ENCODE measurements around the gene KTI12. TPM values are rescaled to one million over a fixed set of nuclear protein-coding genes. Genes with fewer than 3 reads are reported as not detected.
"Not testable (repeated sequence)": the region's sequence is repeated elsewhere in the genome, so short reads cannot be mapped to it uniquely, and the experiment has no call there.

Gene KTI12
- total RNA-seq, 2 donors from 2014 or later: 19.9 to 23.2 TPM

DNA sequence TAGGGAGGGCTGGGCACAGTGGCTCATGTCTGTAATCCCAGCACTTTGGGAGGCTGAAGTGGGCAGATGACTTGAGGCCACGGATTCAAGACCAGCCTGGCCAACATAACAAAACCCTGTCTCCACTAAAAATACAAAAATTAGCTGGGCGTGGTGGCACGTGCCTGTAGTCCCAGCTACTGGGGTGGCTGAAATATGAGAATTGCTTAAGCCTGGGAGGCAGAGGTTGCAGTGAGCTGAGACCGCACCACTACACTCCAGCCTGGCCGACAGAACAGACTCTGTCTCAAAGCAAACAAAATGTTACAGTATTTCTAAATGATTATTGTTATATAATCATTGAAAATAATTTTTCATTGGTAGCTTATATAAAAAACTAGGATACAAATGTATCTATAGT lies 4.8 kb downstream of the KTI12 start:
- H3K27me3 Mint-ChIP-seq; H3K4me3 Mint-ChIP-seq; H3K9me3 ChIP-seq (ENCODE audit: control insufficient read depth, low read length, poor library complexity, severe bottlenecking); DNase-seq; ATAC-seq; H3K36me3 Mint-ChIP-seq (ENCODE audit: low read depth): not testable (repeated sequence)
- Mint-ChIP-seq H3K4me1 (peaks cover 27% of the 10 kb centered on the region), H3K27ac (peak overlapping the region; percentile 45)

DNA sequence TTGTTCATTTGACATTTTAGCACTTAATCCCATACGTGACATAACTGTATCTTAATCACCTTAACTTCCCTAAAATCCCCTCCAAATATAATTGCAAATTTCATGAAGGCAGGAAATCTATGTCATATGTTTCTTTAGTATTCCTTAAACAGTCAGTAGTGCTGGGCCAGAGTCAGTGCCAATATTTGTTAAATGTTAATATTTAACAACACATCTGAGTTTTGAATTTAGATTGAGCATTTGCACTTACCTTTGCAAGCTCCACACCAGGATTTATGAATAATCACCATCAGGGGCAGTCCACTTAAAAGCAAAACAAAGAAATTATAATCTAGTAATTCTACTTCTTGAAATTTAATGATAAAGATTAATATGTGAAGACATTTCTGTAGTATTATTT lies 5.3 kb downstream of the KTI12 start:
- Mint-ChIP-seq H3K36me3 (ENCODE audit: low read depth) (peaks cover 12% of the 10 kb centered on the region), H3K4me3 (no peak overlapping the region), H3K27ac (no peak overlapping the region), H3K4me1 (peaks cover 27% of the 10 kb centered on the region), H3K27me3 (no peaks in the 10 kb centered on the region)
- no peaks in the 10 kb centered on the region for H3K9me3 ChIP-seq (ENCODE audit: control insufficient read depth, low read length, poor library complexity, severe bottlenecking)
- DNase-seq: no peak
- no peak for ATAC-seq

DNA sequence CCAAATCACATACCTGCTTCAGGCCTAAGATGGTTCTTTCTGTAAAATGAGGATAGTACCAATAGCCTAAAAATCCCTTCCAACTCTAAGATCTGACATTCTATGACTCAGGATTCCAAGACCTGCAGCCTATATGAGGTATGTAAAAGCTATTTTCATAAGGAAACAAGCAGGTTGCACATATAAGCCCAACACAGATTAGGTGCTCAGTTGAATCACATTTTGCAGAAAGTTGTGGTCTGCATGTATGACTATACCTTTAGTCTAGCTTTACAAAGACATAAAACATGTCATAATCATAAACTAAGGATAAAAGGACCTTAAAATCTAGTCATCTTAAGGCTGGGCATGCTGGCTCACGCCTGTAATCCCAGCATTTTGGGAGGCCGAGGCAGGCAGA lies 7.3 kb downstream of the KTI12 start:
- H3K27ac Mint-ChIP-seq: no peak overlapping the region
- H3K4me1 Mint-ChIP-seq: peaks cover 15% of the 10 kb centered on the region
- H3K36me3 Mint-ChIP-seq (ENCODE audit: low read depth): peaks cover 14% of the 10 kb centered on the region
- no peaks in the 10 kb centered on the region for H3K9me3 ChIP-seq (ENCODE audit: control insufficient read depth, low read length, poor library complexity, severe bottlenecking)
- no peaks in the 10 kb centered on the region for H3K27me3 Mint-ChIP-seq
- ATAC-seq (no peak), DNase-seq (no peak)
- no peak overlapping the region for H3K4me3 Mint-ChIP-seq

DNA sequence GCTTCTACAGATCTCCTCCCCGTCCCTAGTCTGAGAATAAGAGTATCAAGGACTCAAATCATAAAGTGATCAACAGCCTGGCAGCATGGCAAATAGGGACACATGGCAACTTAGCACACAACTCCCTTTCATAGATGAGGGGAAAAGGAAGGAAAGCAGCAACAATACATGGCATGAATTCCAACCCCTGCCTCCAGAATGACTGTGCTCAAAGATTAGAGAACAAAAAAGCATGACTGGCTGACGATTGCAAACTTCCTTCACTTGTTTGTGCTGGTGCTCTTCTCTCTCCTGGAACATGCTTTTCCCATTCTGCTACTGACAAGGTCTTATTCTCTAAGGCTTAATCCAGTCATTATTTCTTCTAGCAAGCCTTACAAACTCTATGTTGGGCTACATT lies 11.5 kb downstream of the KTI12 start:
- Mint-ChIP-seq H3K4me3 (no peak overlapping the region), H3K36me3 (ENCODE audit: low read depth) (peaks cover 18% of the 10 kb centered on the region), H3K4me1 (peaks cover 2% of the 10 kb centered on the region), H3K27ac (no peak overlapping the region), H3K27me3 (no peaks in the 10 kb centered on the region)
- no peak for ATAC-seq
- H3K9me3 ChIP-seq (ENCODE audit: control insufficient read depth, low read length, poor library complexity, severe bottlenecking): no peaks in the 10 kb centered on the region
- no peak for DNase-seq

DNA sequence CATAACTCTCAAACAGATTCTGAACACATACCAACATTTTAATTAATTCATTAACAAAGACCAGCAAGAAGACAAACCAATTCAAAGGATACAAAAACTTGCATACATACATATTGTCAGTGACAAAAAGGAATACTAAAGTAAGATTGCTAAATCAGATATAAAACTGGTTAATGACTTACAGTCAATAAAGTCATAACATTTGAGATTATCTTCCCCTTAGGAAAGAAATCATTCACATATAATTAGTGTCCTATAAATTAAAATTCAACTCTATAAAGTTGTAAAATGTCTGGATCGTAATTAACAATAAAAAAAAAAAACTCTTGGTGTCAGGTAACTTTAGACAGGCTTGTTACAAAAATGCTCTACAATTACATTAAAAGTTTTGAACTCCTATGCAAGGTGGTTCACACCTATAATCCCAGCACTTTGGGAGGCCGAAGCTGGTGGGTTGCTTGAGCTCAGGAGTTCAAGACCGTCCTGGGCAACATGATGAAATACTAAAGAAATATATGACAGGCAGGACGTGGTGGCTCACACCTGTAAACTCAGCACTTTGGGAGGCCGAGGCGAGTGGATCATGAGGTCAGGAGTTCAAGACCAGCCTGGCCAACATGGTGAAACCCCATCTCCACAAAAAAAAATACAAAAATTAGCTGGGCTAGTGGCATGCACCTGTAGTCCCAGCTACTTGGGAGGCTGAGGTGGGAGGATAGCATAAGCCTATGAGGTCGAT lies 25.4 kb downstream of the KTI12 start:
- Mint-ChIP-seq H3K4me1 (no peaks in the 10 kb centered on the region), H3K36me3 (ENCODE audit: low read depth) (no peaks in the 10 kb centered on the region), H3K27ac (no peak overlapping the region), H3K4me3 (no peak overlapping the region), H3K27me3 (peaks cover 18% of the 10 kb centered on the region)
- ATAC-seq: no peak
- no peaks in the 10 kb centered on the region for H3K9me3 ChIP-seq (ENCODE audit: control insufficient read depth, low read length, poor library complexity, severe bottlenecking)
- DNase-seq: no peak

DNA sequence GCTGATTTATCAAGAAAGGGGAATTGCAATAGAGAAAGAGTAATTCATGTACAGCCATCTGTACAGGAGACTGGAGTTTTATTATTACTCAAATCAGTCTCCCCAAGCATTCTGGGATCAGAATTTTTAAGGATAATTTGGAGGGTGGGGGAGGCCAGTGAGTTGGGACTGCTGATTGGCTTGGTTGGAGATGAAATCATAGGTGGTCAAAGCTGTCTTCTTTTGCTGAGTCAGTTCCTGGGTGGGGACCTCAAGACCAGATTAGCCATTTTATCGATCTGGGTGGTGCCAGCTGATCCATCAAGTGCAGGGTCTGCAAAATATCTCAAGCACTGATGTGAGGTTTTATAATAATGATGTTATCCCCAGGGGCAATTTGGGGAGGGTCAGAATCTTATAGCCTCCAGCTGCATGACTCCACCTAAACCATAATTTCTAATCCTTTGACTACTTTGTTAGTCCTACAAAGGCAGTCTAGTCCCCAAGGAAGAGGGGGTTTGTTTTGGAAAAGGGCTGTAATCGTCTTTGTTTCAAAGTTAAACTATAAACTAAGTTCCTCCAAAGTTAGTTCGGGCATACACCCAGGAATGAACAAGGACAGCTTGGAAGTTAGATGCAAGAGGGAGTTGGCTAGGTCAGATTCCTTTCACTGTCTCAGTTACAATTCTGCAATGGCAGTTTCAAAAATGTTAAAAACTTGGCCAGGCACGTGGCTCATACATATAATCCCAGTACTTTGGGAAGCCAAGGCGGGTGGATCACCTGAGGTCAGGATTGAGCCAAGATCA lies 26.2 kb downstream of the KTI12 start:
- no peak overlapping the region for H3K27ac Mint-ChIP-seq
- peaks cover 2% of the 10 kb centered on the region for H3K4me1 Mint-ChIP-seq

DNA sequence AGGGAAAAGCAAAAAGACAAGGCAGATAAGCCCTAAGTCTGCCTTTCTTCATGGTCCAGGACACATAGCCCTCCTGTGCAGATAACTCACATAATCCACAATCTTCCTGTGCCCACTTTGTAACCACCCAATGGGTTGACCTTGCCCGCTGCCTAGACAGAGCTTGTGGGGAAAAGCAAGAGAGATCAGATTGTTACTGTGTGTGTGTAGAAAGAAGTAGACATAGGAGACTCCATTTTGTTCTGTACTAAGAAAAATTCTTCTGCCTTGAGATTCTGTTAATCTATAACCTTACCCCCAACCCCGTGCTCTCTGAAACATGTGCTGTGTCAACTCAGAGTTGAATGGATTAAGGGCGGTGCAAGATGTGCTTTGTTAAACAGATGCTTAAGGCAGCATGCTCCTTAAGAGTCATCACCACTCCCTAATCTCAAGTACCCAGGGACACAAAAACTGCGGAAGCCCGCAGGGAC lies 27.5 kb downstream of the KTI12 start:
- not testable (repeated sequence) for DNase-seq; H3K9me3 ChIP-seq (ENCODE audit: control insufficient read depth, low read length, poor library complexity, severe bottlenecking); H3K36me3 Mint-ChIP-seq (ENCODE audit: low read depth); H3K4me1 Mint-ChIP-seq; H3K27ac Mint-ChIP-seq; ATAC-seq; H3K4me3 Mint-ChIP-seq
- peaks cover 24% of the 10 kb centered on the region for H3K27me3 Mint-ChIP-seq

More for the DNA sequence above, 26.2 kb downstream of the KTI12 start:
- H3K9me3 ChIP-seq (ENCODE audit: control insufficient read depth, low read length, poor library complexity, severe bottlenecking): no peaks in the 10 kb centered on the region
- Mint-ChIP-seq H3K27me3 (peaks cover 24% of the 10 kb centered on the region), H3K36me3 (ENCODE audit: low read depth) (no peaks in the 10 kb centered on the region), H3K4me3 (no peak overlapping the region)
- DNase-seq: no peak
- no peak for ATAC-seq

DNA sequence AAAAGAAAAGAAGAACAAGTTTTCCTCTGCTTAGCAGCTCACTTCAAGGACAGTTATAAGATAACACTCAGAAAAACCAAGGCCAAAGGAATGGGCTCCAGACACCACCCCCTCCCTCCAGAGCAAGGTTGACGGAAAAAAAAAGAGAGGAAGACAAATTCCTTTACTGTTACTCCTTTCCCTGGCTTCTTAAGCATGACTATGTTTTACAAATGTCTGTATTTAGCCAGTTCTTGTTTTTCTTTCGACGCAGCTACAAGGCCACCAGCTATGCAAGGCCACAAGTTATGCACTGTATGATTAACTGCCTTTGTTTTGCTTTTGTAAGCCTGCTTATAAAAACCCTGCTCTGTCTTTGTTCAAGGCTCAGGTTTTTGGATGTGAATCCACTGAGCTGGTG lies 28.1 kb downstream of the KTI12 start:
- DNase-seq; H3K4me3 Mint-ChIP-seq; ATAC-seq; H3K27ac Mint-ChIP-seq; H3K9me3 ChIP-seq (ENCODE audit: control insufficient read depth, low read length, poor library complexity, severe bottlenecking); H3K4me1 Mint-ChIP-seq; H3K36me3 Mint-ChIP-seq (ENCODE audit: low read depth): not testable (repeated sequence)
- peaks cover 24% of the 10 kb centered on the region for H3K27me3 Mint-ChIP-seq

DNA sequence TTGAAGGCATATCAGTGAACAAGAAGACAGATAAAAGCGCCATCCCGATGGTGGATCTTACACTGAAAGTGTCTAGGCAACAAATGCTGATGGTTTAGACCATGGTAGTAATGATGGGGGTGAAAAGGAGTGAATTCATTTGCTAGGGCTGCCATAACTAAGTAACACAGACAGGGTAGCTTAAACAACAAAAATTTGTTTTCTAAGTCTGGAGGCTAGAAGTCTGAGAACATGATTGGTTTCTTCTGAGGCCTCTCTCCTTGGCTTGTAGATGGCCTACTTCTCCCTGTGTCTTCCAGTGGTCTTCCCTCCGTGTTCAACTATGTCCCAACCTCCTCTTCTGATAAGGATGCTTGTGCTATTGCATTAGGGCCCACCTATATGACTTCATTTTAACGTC lies 29.7 kb downstream of the KTI12 start:
- ATAC-seq (no peak), DNase-seq (no peak)
- H3K27ac Mint-ChIP-seq: no peak overlapping the region
- H3K4me1 Mint-ChIP-seq: peaks cover 2% of the 10 kb centered on the region
- no peaks in the 10 kb centered on the region for H3K36me3 Mint-ChIP-seq (ENCODE audit: low read depth)
- no peak overlapping the region for H3K4me3 Mint-ChIP-seq
- H3K9me3 ChIP-seq (ENCODE audit: control insufficient read depth, low read length, poor library complexity, severe bottlenecking): no peaks in the 10 kb centered on the region
- peaks cover 27% of the 10 kb centered on the region for H3K27me3 Mint-ChIP-seq

DNA sequence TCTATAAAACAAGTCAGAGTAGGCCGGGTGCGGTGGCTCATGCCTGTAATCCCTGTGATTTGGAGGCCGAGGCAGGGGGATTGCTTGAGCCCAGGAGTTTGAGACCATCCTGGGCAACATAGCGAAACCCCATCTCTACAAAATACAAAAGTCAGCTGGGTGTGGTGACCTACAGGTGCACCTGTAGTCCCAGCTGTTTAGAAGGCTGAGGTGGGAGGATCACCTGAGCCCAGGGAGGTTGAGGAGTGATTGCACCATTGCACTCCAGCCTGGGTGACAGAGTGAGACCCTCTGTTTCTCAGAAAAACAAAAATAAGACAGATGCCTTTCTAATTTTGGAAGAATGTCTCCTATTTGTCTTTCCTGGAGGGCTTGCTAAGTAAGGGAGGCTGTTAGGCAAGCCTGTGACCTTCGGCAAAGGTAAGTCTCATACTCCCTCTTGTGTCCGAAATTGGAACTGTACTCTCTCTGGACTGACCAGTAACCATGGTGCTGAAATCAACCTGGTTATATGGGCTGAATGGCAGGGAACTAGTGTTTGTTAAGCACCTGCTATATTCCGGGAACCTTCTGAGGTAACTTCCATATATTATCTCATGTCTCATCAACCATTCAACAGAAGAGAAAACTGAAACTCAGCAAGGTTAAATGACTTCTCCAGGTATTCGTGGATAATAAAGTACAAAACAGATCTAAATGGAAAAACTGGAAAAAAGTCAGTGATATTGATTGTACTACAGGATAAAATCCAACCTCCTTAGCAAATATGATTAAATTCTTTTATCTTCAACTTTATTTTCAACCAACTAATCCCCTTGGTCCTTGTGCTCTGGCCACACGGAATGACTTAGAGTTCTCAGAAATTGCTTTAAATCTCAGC lies 31.3 kb downstream of the KTI12 start:
- peaks cover 38% of the 10 kb centered on the region for H3K27me3 Mint-ChIP-seq
- no peak overlapping the region for H3K4me3 Mint-ChIP-seq
- no peaks in the 10 kb centered on the region for H3K9me3 ChIP-seq (ENCODE audit: control insufficient read depth, low read length, poor library complexity, severe bottlenecking)
- H3K27ac Mint-ChIP-seq: no peak overlapping the region
- ATAC-seq (peak; percentile 98), DNase-seq (peak in 1 of 3 donors; percentile 53)
- no peaks in the 10 kb centered on the region for H3K36me3 Mint-ChIP-seq (ENCODE audit: low read depth)
- peaks cover 5% of the 10 kb centered on the region for H3K4me1 Mint-ChIP-seq

DNA sequence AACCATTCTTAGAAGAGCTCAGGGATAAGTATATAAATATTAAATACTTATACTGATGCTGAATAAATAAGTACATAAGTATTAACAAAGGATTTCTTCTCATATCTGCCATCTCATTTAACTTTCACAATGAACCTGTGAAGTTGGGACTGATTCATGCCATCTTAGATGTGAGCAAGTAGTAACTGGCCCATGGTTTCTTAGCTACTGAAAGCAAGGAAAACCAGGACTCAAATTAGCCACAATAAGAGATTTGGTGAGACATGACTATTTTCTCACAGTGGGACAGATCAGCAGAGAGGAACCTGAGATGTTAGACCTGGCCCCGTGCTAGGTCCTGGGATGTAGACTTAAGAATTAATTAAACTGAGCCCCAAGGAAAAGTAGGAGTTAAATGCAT lies 34.9 kb downstream of the KTI12 start:
- DNase-seq: no peak
- Mint-ChIP-seq H3K36me3 (ENCODE audit: low read depth) (no peaks in the 10 kb centered on the region), H3K27me3 (peaks cover 42% of the 10 kb centered on the region), H3K27ac (no peak overlapping the region), H3K4me1 (peaks cover 5% of the 10 kb centered on the region), H3K4me3 (no peak overlapping the region)
- H3K9me3 ChIP-seq (ENCODE audit: control insufficient read depth, low read length, poor library complexity, severe bottlenecking): no peaks in the 10 kb centered on the region
- ATAC-seq: no peak

DNA sequence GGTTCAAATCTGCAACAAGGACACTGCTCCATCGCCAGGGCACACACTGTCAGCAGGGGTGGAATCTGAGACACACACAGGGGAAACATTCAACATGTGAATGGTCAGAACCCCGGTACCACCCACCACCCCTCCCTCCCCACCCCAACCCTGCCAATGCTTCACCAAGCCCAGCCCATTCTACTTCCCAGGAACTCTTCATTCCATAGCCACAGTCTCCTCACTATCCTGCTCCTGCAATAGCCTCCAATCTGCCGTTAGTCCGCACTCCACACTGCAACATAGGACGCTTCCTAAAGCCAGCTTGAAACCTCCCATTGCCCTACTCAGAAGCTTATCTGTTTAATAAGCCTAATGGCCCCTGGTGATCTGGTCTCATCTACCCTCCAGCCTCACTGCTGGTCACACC lies 35.6 kb downstream of the KTI12 start:
- no peaks in the 10 kb centered on the region for H3K9me3 ChIP-seq (ENCODE audit: control insufficient read depth, low read length, poor library complexity, severe bottlenecking)
- Mint-ChIP-seq H3K4me1 (peaks cover 5% of the 10 kb centered on the region), H3K27me3 (peaks cover 46% of the 10 kb centered on the region), H3K4me3 (no peak overlapping the region), H3K27ac (no peak overlapping the region), H3K36me3 (ENCODE audit: low read depth) (no peaks in the 10 kb centered on the region)
- ATAC-seq: no peak
- DNase-seq: no peak

DNA sequence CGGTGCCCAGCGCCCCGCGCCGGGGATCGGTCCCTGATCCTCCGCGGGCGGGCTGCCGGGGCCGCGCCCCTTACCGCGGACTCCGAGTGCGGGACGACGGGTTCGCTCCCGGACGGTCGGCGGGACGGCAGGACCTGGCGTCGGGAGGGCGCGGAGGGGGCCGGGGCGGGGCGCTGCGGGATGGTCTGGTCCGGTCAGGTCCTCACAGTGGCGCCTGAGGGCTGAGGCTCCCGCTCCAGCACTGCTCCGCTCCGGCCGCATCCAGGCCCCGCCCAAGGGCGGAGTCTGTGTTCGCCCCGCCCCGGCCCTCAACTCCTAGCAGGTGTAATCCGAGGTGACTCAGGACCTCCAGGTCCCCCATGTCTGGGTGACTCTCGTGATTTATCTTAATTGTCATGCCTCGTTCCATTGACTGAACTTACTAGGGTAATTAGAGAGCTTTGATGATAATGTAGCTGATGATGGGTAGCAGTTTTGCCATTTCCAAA lies 43.1 kb downstream of the KTI12 start, which contains the start of gene RAB3B:
TSS of gene RAB3B (minus strand) at position 223 of the 488 bp plus-strand sequence. CDS start 13,583 bp downstream, outside the sequence.
- no peaks in the 10 kb centered on the region for H3K9me3 ChIP-seq (ENCODE audit: control insufficient read depth, low read length, poor library complexity, severe bottlenecking)
- Mint-ChIP-seq H3K27ac (peak within 1 kb of the TSS; percentile 3), H3K27me3 (peaks cover 42% of the 10 kb centered on the region), H3K36me3 (ENCODE audit: low read depth) (peaks cover 2% of the 10 kb centered on the region), H3K4me1 (peaks cover 37% of the 10 kb centered on the region), H3K4me3 (peak within 1 kb of the TSS; percentile 91)
- ATAC-seq (peak; percentile 93), DNase-seq (peak; percentile 41 to 54 (median 52))
